Testis (tissue), 3 donors: ENCODE results near the gene COX19. TPM values are rescaled to one million over a fixed set of nuclear protein-coding genes. Genes with fewer than 3 reads are reported as not detected.

ENCODE experiments used
- DNase-seq: peaks from one replicate; pipeline ENCODE4 v3.0.0-alpha.2; 2019
- H3K27ac ChIP-seq, 2 donors: fragments of 200-600 bp; sonication (generic); one replicate each; pipeline ENCODE4 v1.5.1; 2019
- H3K27me3 ChIP-seq: fragments of 200-600 bp; sonication (generic); one replicate; pipeline ENCODE4 v1.5.1; 2019
- H3K36me3 ChIP-seq: fragments of 200-600 bp; sonication (generic); one replicate; pipeline ENCODE4 v1.5.1; 2017; ENCODE audit warnings: low read depth; ENCODE audit errors: missing control alignments
- H3K4me1 ChIP-seq: fragments of 200-600 bp; sonication (generic); one replicate; pipeline ENCODE4 v1.5.1; 2019
- H3K4me3 ChIP-seq, 2 donors: fragments of 200-600 bp; sonication (generic); one replicate each; pipeline ENCODE4 v1.5.1; 2017 to 2019
- H3K9me3 ChIP-seq: fragments of 200-600 bp; sonication (generic); one replicate; pipeline ENCODE4 v1.5.1; 2017
- POLR2A ChIP-seq: fragments of 450-650 bp; IDR thresholded peaks from one replicate; pipeline ENCODE4 v1.6.1; 2017; ENCODE audit warnings: antibody characterized with exemption, mild to moderate bottlenecking, moderate library complexity
- WGBS, 2 donors: methylation state at CpG; one replicate each; pipeline ENCODE4 v1.1.5; 2018; 5-methylcytosine and 5-hydroxymethylcytosine counted together
- intact Hi-C: fragments of 100-400 bp; cut with DNase I; formaldehyde crosslinking; loops from one replicate; pipeline ENCODE4 v1.15.1; 2023; ENCODE audit warnings: low total_unique reads
- polyA plus RNA-seq: library from polyadenylated mRNA; stranded (reverse); fragments of 350-450 nt; fragmentation: Illumina TruSeq; extraction: RNeasy Lipid Tissue Mini Kit (QIAGEN cat#74804); gene quantifications from one replicate; pipeline ENCODE4 v1.2.3, GENCODE V29; 2014; ENCODE audit warnings: low read depth, low replicate concordance; ENCODE audit not compliant: insufficient read depth
- total RNA-seq, 2 donors: library from RNA; depleted of rRNA; stranded (reverse); fragments of >200 nt; gene quantifications; one replicate each; pipeline ENCODE4 v1.2.3, GENCODE V29; 2016
- TF ChIP-seq, protein P1 (sequence below), 3 experiments: fragments of 450-650 bp in 2 of 3; fragments of 200-600 bp in 1 of 3; sonication (generic) in 1 of 3; IDR thresholded peaks; one replicate each; pipeline ENCODE4 v1.5.1; 2016 to 2019; ENCODE audit warnings: antibody characterized with exemption in 3 of 3, mild to moderate bottlenecking in 2 of 3, moderate library complexity in 1 of 3

The COX19 gene
- total and polyA plus RNA-seq, 3 donors from 2014 or later = 8.8 to 23.5 (median 21.6) TPM

DNA sequence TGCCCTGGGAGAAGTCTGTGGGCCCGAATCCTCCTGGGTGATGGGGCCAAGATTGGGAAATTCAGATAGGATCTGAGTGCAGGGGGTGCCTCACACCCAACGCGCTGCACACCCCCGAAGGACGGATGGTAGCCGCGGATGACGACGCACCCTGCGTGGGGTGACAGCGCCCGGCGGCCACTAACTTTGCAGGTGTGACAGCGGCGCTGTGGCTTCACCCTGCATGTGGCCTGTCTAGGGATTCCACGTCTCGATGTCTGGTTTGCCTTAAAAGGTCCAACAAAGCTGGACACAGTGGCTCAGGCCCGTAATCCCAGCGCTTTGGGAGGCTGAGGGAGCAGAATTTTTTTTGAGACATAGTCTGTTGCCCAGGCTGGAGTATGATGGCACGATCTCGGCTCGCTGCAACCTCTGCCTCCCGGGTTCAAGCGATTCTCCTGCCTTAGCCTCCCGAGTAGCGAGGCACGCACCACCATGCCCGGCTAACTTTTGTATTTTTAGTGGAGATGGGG lies 39.4 kb downstream of the COX19 start:
- Histone ChIP-seq H3K9me3 (no peaks in the 10 kb centered on the region), H3K27ac (no peak overlapping the region), H3K36me3 (no peaks in the 10 kb centered on the region), H3K4me3 (no peak overlapping the region), H3K27me3 (no peaks in the 10 kb centered on the region), H3K4me1 (no peaks in the 10 kb centered on the region)
- TF ChIP-seq POLR2A = no peak
- TF ChIP-seq, protein P1, sequence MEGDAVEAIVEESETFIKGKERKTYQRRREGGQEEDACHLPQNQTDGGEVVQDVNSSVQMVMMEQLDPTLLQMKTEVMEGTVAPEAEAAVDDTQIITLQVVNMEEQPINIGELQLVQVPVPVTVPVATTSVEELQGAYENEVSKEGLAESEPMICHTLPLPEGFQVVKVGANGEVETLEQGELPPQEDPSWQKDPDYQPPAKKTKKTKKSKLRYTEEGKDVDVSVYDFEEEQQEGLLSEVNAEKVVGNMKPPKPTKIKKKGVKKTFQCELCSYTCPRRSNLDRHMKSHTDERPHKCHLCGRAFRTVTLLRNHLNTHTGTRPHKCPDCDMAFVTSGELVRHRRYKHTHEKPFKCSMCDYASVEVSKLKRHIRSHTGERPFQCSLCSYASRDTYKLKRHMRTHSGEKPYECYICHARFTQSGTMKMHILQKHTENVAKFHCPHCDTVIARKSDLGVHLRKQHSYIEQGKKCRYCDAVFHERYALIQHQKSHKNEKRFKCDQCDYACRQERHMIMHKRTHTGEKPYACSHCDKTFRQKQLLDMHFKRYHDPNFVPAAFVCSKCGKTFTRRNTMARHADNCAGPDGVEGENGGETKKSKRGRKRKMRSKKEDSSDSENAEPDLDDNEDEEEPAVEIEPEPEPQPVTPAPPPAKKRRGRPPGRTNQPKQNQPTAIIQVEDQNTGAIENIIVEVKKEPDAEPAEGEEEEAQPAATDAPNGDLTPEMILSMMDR (IDR thresholded peaks at IDR 0.05) = no peak
- WGBS, 2 donors = 57 to 76% methylated on average over 24 to 28 of the region's 28 CpGs
- intact Hi-C loops = no loop called here
- no peak for DNase-seq

DNA sequence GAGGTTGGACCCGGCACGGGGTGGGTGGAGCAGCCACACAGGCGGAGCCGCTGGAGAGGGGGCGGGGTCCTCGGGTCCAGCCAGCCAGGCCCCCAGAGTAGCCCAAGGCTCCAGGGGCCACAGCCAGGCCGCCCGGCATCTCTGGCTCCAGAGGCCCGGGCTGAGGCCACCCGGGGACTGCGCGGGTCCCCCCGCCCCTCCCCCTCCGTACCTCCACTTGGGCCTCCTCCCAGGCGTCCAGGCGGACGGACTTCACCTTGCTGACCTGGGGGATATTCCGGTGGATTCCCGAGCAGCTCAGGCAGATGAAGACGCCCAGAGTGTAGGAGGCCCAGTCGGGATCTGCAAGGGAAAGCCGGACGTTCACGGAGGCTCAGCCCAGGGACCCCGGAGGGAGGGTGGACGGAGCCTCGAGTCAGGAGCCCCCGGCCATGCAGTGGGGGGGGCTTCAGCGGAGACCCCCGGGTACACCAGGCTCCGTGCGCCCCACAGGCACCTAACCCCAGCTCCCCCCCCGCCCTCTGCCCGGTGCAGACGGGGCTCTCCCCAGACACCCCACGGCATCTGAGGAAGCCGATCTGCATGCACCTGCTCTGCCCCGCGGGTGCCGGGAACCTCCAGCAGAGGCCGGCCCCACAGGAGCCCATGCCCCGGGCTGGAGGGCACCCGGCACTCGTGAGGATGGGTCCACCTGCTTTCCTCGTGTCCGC lies 40.0 kb downstream of the COX19 start:
- H3K27ac ChIP-seq = no peak overlapping the region
- peak overlapping the region in 1 of 2 donors; percentile 21 for H3K4me3 ChIP-seq
- intact Hi-C loops = no loop called here
- H3K9me3 ChIP-seq = no peaks in the 10 kb centered on the region
- WGBS, 2 donors = 50 to 66% methylated on average over 2 to 46 of the region's 46 CpGs
- no peaks in the 10 kb centered on the region for H3K36me3 ChIP-seq
- no peak for DNase-seq
- no peaks in the 10 kb centered on the region for H3K4me1 ChIP-seq
- H3K27me3 ChIP-seq = no peaks in the 10 kb centered on the region
- TF ChIP-seq POLR2A = no peak
- TF ChIP-seq, protein P1 (IDR thresholded peaks at IDR 0.05) = no peak

DNA sequence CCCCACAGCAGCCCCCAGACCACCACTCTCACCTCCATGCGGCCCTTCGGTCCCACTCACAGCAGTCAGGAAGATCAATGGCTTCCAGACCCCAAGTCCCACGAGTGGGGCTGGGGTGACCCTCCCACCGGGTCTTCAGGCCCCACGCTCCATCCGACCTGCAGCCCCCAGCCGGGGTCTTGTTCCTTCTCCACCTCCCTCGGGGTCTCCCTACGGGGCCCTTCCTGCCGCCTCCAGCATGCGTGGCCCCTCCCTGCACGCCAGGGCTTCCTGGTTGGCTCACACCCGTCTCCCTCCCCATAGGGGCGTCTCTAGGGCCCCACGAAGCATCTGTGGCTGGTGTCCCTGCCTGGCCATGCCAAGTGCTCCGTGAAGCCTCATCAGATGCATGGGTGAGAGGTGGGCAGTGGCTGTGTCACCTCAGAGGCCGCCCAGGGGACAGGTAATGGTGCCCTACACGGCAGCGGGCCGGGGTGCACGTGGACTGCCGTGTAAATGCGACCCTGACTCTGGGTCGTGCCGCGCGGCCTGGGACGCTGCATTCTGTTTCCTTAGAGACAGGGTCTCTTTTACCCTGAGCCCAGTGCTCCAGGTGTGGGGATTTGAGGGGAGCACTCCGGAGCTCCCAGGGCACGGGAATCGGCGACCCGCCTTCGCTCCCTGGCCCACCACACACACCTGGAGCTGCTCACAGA lies 40.7 kb downstream of the COX19 start:
- H3K36me3 ChIP-seq = no peaks in the 10 kb centered on the region
- no peaks in the 10 kb centered on the region for H3K9me3 ChIP-seq
- peak overlapping the region in 1 of 2 donors; percentile 21 for H3K4me3 ChIP-seq
- no peak overlapping the region for H3K27ac ChIP-seq
- H3K27me3 ChIP-seq = no peaks in the 10 kb centered on the region
- DNase-seq = no peak
- H3K4me1 ChIP-seq = no peaks in the 10 kb centered on the region
- intact Hi-C loops = no loop called here
- 62 to 76% methylated on average over 17 to 33 of the region's 34 CpGs for WGBS, 2 donors
- TF ChIP-seq, protein P1 (IDR thresholded peaks at IDR 0.05) = no peak
- TF ChIP-seq POLR2A = no peak

DNA sequence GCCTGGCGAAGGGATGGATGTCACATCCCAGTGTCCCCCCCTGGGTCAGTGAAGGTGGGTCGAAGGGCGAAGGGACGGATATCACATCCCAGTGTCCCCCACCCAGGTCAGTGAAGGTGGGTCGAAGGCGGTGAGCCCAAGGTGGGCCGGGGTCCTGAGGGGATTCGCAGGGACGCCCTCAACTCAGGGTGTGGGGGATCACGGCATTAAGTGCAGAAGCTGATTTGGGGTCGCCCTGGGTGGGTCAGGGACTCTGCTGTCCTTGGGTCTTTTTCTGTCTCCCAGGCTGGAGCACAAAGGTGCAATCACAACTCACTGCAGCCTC lies 42.7 kb downstream of the COX19 start:
- TF ChIP-seq, protein P1 (IDR thresholded peaks at IDR 0.05) = no peak
- no peak for TF ChIP-seq POLR2A
- Histone ChIP-seq H3K36me3 (no peaks in the 10 kb centered on the region), H3K4me1 (peaks cover 7% of the 10 kb centered on the region), H3K27me3 (no peaks in the 10 kb centered on the region), H3K9me3 (no peaks in the 10 kb centered on the region), H3K4me3 (no peak overlapping the region), H3K27ac (no peak overlapping the region)
- intact Hi-C loops = no loop called here
- no peak for DNase-seq
- 96% methylated on average over 9 to 11 of the region's 11 CpGs for WGBS, 2 donors
